Epithelial cell of prostate (primary cell): ENCODE data around the gene LHX4.
"Not testable (repeated sequence)": the region's sequence is repeated elsewhere in the genome, so short reads cannot be mapped to it uniquely, and the experiment has no call there.

Experiments
- DNase-seq: peaks from one replicate; pipeline ENCODE4 v3.0.0-alpha.2; 2011; ENCODE audit warnings: low read depth, low spot score
- H3K27ac ChIP-seq: fragments of 450-650 bp; 2 replicates; pipeline ENCODE4 v1.5.1; 2017; ENCODE audit warnings: mild to moderate bottlenecking

Gene LHX4

GRCh38 chr1:180196436-180197003 lies 33.5 kb upstream of the LHX4 start:
- no peak overlapping the region for H3K27ac ChIP-seq
- DNase-seq: no peak

GRCh38 chr1:180197231-180197630 lies 32.8 kb upstream of the LHX4 start:
- no peak overlapping the region for H3K27ac ChIP-seq
- no peak for DNase-seq

GRCh38 chr1:180198196-180198595 lies 31.9 kb upstream of the LHX4 start:
- peak; percentile 6 for DNase-seq

GRCh38 chr1:180198611-180199010 lies 31.5 kb upstream of the LHX4 start:
- no peak for DNase-seq
- H3K27ac ChIP-seq: no peak overlapping the region

More at GRCh38 chr1:180198196-180198595, 31.9 kb upstream of the LHX4 start:
- no peak overlapping the region for H3K27ac ChIP-seq

DNA sequence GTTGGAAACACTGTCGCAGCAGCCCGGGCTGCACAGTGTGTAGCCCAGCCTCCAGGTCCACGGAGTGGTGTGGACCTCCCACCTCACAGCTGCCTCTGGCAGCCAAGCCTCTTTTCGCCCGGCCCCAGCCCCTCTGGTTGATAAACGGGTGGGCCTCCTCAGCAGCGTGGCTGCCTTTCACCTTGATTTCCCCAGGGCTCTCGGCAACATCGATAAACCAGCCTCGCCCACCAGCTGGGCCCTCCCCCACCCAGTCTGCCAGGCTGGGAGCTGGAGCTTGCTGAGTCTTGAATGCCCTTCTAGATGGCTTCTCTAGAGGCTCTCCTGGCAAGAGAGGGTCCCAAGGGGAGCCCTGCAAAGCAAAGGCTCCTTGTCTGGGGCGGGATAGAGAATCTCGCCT lies 31.0 kb upstream of the LHX4 start:
- no peak overlapping the region for H3K27ac ChIP-seq
- DNase-seq: no peak

GRCh38 chr1:180201451-180202200 lies 28.4 kb upstream of the LHX4 start:
- H3K27ac ChIP-seq: no peak overlapping the region
- no peak for DNase-seq

- not testable (repeated sequence) for DNase-seq, H3K27ac ChIP-seq
These were observed 27.5 kb upstream of the LHX4 start for GRCh38 chr1:180202588-180202987.

GRCh38 chr1:180204231-180204630 lies 25.8 kb upstream of the LHX4 start:
- DNase-seq: no peak
- no peak overlapping the region for H3K27ac ChIP-seq

GRCh38 chr1:180206581-180206980 lies 23.5 kb upstream of the LHX4 start:
- DNase-seq: no peak
- no peak overlapping the region for H3K27ac ChIP-seq

DNA sequence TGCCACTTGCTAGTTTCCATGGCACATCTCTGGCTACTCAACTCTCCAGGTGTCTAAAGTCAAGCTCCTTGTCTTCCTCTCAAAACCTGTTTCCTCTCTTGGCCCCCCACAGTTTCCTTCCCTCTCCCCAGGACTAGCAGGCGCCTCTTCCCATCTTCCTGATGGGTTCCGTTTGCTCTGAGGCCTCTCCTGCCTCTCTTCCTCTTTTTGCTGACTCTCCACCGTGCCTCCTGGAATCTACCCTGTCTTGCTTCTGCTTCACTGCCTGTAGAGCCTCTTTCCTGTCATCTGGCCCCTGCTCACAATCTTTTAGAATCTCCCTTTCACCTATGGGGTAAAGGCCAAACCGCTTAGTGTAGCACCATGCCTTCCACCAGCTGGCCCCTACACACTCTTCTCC lies 21.8 kb upstream of the LHX4 start:
- no peak overlapping the region for H3K27ac ChIP-seq
- DNase-seq: no peak

GRCh38 chr1:180210008-180210620 lies 19.9 kb upstream of the LHX4 start:
- peak; percentile 41 for DNase-seq
- H3K27ac ChIP-seq: no peak overlapping the region

- no peak overlapping the region for H3K27ac ChIP-seq
- no peak for DNase-seq
These were observed 18.8 kb upstream of the LHX4 start for GRCh38 chr1:180211156-180211859.

- no peak overlapping the region for H3K27ac ChIP-seq
- DNase-seq: no peak
These were observed 18.2 kb upstream of the LHX4 start for GRCh38 chr1:180211860-180212229.

- DNase-seq: no peak
- H3K27ac ChIP-seq: no peak overlapping the region
These were observed 16.5 kb upstream of the LHX4 start for GRCh38 chr1:180213401-180214170.

GRCh38 chr1:180215856-180216625 lies 14.0 kb upstream of the LHX4 start:
- DNase-seq: no peak
- H3K27ac ChIP-seq: no peak overlapping the region

DNA sequence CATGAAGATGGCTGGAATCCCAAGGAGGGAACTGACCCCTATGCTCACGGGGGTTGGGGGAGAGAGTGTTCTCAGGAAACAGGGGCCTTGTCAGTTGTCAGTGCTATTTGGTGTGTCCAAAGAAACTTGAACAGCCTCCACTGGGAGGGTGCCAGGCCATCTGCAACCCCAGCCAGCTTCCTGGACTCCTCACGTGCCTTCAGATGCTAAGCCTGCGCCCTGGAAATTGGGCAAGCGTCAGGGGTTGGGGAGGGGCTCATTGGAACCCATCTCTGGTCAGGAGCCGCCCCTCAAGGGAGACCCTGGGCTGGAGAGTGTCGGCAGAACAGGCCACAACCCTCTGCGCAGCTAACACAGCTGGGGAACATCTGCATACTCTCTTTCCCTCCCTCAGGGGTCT lies 13.1 kb upstream of the LHX4 start:
- no peak overlapping the region for H3K27ac ChIP-seq
- no peak for DNase-seq

- DNase-seq: no peak
- no peak overlapping the region for H3K27ac ChIP-seq
These were observed 11.0 kb upstream of the LHX4 start for GRCh38 chr1:180218806-180219765.

- H3K27ac ChIP-seq: no peak overlapping the region
- DNase-seq: no peak
These were observed 10.3 kb upstream of the LHX4 start for GRCh38 chr1:180219776-180220175.

GRCh38 chr1:180221462-180221861 lies 8.6 kb upstream of the LHX4 start:
- no peak overlapping the region for H3K27ac ChIP-seq
- DNase-seq: no peak
